Effector memory CD8-positive, alpha-beta T cell (primary cell): ENCODE measurements around the gene ACP1.

ENCODE experiments used
- ATAC-seq: fragments of 150-1000 bp; cut with Tn5 transposase; replicated peaks from 2 replicates; pipeline ENCODE4 v1.10.0; 2021; ENCODE audit warnings: mild to moderate bottlenecking, moderate library complexity
- DNase-seq, 3 experiments: peaks; one replicate each; pipeline ENCODE4 v3.0.0; 2021
- H3K27ac Mint-ChIP-seq, 2 donors: one replicate each; pipeline ENCODE4 v1.8.0; 2022; ENCODE audit warnings: mild to moderate bottlenecking in 2 of 2, mixed read lengths in 2 of 2, moderate library complexity in 2 of 2
- H3K27me3 Mint-ChIP-seq, 2 donors: one replicate each; pipeline ENCODE4 v1.8.0; 2022; ENCODE audit warnings: mixed read lengths in 2 of 2
- H3K36me3 Mint-ChIP-seq: one replicate; pipeline ENCODE4 v1.8.0; 2022; ENCODE audit warnings: mild to moderate bottlenecking, moderate library complexity, mixed read lengths; ENCODE audit not compliant: insufficient read depth
- H3K4me1 Mint-ChIP-seq, 2 donors: one replicate each; pipeline ENCODE4 v1.8.0; 2022; ENCODE audit warnings: low read depth in 2 of 2, mixed read lengths in 2 of 2
- H3K4me3 Mint-ChIP-seq, 2 donors: one replicate each; pipeline ENCODE4 v1.8.0; 2022; ENCODE audit warnings: mild to moderate bottlenecking in 2 of 2, mixed read lengths in 2 of 2, moderate library complexity in 2 of 2
- H3K9me3 Mint-ChIP-seq, 2 donors: one replicate each; pipeline ENCODE4 v1.8.0; 2022; ENCODE audit warnings: mixed read lengths in 2 of 2

The ACP1 gene

GRCh38 chr2:260507-261161 is 4.1 kb upstream of the ACP1 start:
- Mint-ChIP-seq H3K4me3 (no peak overlapping the region), H3K36me3 (peaks cover 12% of the 10 kb centered on the region), H3K4me1 (peaks cover 3 to 8% of the 10 kb centered on the region in 2 donors), H3K27me3 (no peaks in the 10 kb centered on the region), H3K27ac (no peak overlapping the region), H3K9me3 (no peaks in the 10 kb centered on the region)
- ATAC-seq = no peak
- DNase-seq = no peak

- Mint-ChIP-seq H3K27ac (no peak overlapping the region), H3K27me3 (no peaks in the 10 kb centered on the region), H3K36me3 (peaks cover 18% of the 10 kb centered on the region), H3K4me3 (no peak overlapping the region), H3K4me1 (peaks cover 8 to 13% of the 10 kb centered on the region in 2 donors), H3K9me3 (no peaks in the 10 kb centered on the region)
- ATAC-seq = no peak
- DNase-seq = no peak
These were observed 2.6 kb upstream of the ACP1 start for GRCh38 chr2:262117-262516.

- Mint-ChIP-seq H3K27ac (peak overlapping the region; percentile 96 to 97), H3K9me3 (no peaks in the 10 kb centered on the region), H3K36me3 (peaks cover 22% of the 10 kb centered on the region), H3K4me3 (peak overlapping the region; percentile 88 to 90), H3K4me1 (peaks cover 16 to 21% of the 10 kb centered on the region in 2 donors), H3K27me3 (no peaks in the 10 kb centered on the region)
- ATAC-seq (no peak), DNase-seq (no peak)
These were observed 1.6 kb upstream of the ACP1 start for GRCh38 chr2:263022-263738.

GRCh38 chr2:263774-264492 is 814 bp upstream of the ACP1 start, which contains the start of gene SH3YL1:
Gene SH3YL1, minus strand, starts transcription at chr2:264032. Its CDS starts 48 bp downstream, at chr2:263984.
- peak within 1 kb of the TSS; percentile 96 to 97 for H3K27ac Mint-ChIP-seq
- no peaks in the 10 kb centered on the region for H3K27me3 Mint-ChIP-seq
- peaks cover 21 to 28% of the 10 kb centered on the region in 2 donors for H3K4me1 Mint-ChIP-seq
- ATAC-seq = peak; percentile 41
- H3K36me3 Mint-ChIP-seq = peaks cover 20% of the 10 kb centered on the region
- DNase-seq = peak; percentile 51 to 56 (median 54)
- H3K9me3 Mint-ChIP-seq = no peaks in the 10 kb centered on the region
- peak within 1 kb of the TSS; percentile 88 to 90 for H3K4me3 Mint-ChIP-seq

GRCh38 chr2:268323-268722 is 3.6 kb downstream of the ACP1 start:
- ATAC-seq (no peak), DNase-seq (no peak)
- no peaks in the 10 kb centered on the region for H3K27me3 Mint-ChIP-seq
- H3K36me3 Mint-ChIP-seq = peaks cover 27% of the 10 kb centered on the region
- peaks cover 42 to 51% of the 10 kb centered on the region in 2 donors for H3K4me1 Mint-ChIP-seq
- H3K27ac Mint-ChIP-seq = peak overlapping the region in 1 of 2 donors; percentile 16
- H3K9me3 Mint-ChIP-seq = no peaks in the 10 kb centered on the region
- no peak overlapping the region for H3K4me3 Mint-ChIP-seq

- peaks cover 43 to 54% of the 10 kb centered on the region in 2 donors for H3K4me1 Mint-ChIP-seq
- H3K36me3 Mint-ChIP-seq = peaks cover 34% of the 10 kb centered on the region
- DNase-seq (no peak), ATAC-seq (no peak)
- H3K4me3 Mint-ChIP-seq = no peak overlapping the region
- H3K27me3 Mint-ChIP-seq = no peaks in the 10 kb centered on the region
- peak overlapping the region; percentile 9 to 23 for H3K27ac Mint-ChIP-seq
- H3K9me3 Mint-ChIP-seq = no peaks in the 10 kb centered on the region
These were observed 4.7 kb downstream of the ACP1 start for GRCh38 chr2:269356-270030.

- Mint-ChIP-seq H3K4me1 (peaks cover 40 to 48% of the 10 kb centered on the region in 2 donors), H3K27ac (peak overlapping the region; percentile 32 to 38)
These were observed 6.1 kb downstream of the ACP1 start for GRCh38 chr2:270861-271260.

GRCh38 chr2:271917-272316 is 7.2 kb downstream of the ACP1 start:
- no peak overlapping the region for H3K27ac Mint-ChIP-seq
- DNase-seq = no peak
- no peak for ATAC-seq
- H3K9me3 Mint-ChIP-seq = no peaks in the 10 kb centered on the region
- no peaks in the 10 kb centered on the region for H3K27me3 Mint-ChIP-seq
- H3K4me3 Mint-ChIP-seq = no peak overlapping the region
- H3K36me3 Mint-ChIP-seq = peaks cover 42% of the 10 kb centered on the region
- peaks cover 36 to 45% of the 10 kb centered on the region in 2 donors for H3K4me1 Mint-ChIP-seq

More at GRCh38 chr2:270861-271260, 6.1 kb downstream of the ACP1 start:
- no peak overlapping the region for H3K4me3 Mint-ChIP-seq
- DNase-seq (no peak), ATAC-seq (no peak)
- H3K27me3 Mint-ChIP-seq = no peaks in the 10 kb centered on the region
- H3K36me3 Mint-ChIP-seq = peaks cover 37% of the 10 kb centered on the region
- no peaks in the 10 kb centered on the region for H3K9me3 Mint-ChIP-seq

- DNase-seq (no peak), ATAC-seq (no peak)
- no peak overlapping the region for H3K27ac Mint-ChIP-seq
- peaks cover 52% of the 10 kb centered on the region for H3K36me3 Mint-ChIP-seq
- no peaks in the 10 kb centered on the region for H3K27me3 Mint-ChIP-seq
- H3K9me3 Mint-ChIP-seq = no peaks in the 10 kb centered on the region
- no peak overlapping the region for H3K4me3 Mint-ChIP-seq
- peaks cover 26 to 33% of the 10 kb centered on the region in 2 donors for H3K4me1 Mint-ChIP-seq
These were observed 8.6 kb downstream of the ACP1 start for GRCh38 chr2:273333-273732.

GRCh38 chr2:274503-274902 is 9.8 kb downstream of the ACP1 start:
- ATAC-seq (no peak), DNase-seq (no peak)
- Mint-ChIP-seq H3K27me3 (no peaks in the 10 kb centered on the region), H3K36me3 (peaks cover 64% of the 10 kb centered on the region), H3K4me1 (peaks cover 21 to 26% of the 10 kb centered on the region in 2 donors), H3K27ac (peak overlapping the region; percentile 11 to 49), H3K4me3 (no peak overlapping the region), H3K9me3 (no peaks in the 10 kb centered on the region)

GRCh38 chr2:275466-275865 is 10.7 kb downstream of the ACP1 start:
- Mint-ChIP-seq H3K9me3 (no peaks in the 10 kb centered on the region), H3K36me3 (peaks cover 68% of the 10 kb centered on the region), H3K27ac (no peak overlapping the region), H3K27me3 (no peaks in the 10 kb centered on the region), H3K4me1 (peaks cover 13 to 16% of the 10 kb centered on the region in 2 donors), H3K4me3 (no peak overlapping the region)
- no peak for ATAC-seq
- DNase-seq = no peak

- ATAC-seq (no peak), DNase-seq (no peak)
- Mint-ChIP-seq H3K4me1 (peaks cover 1 to 5% of the 10 kb centered on the region in 2 donors), H3K36me3 (peaks cover 73% of the 10 kb centered on the region), H3K9me3 (no peaks in the 10 kb centered on the region), H3K27me3 (no peaks in the 10 kb centered on the region), H3K4me3 (no peak overlapping the region), H3K27ac (no peak overlapping the region)
These were observed 13.7 kb downstream of the ACP1 start for GRCh38 chr2:278312-278926.

- DNase-seq (no peak), ATAC-seq (no peak)
- Mint-ChIP-seq H3K9me3 (no peaks in the 10 kb centered on the region), H3K4me1 (peaks cover 1 to 5% of the 10 kb centered on the region in 2 donors), H3K36me3 (peaks cover 68% of the 10 kb centered on the region), H3K4me3 (no peak overlapping the region), H3K27me3 (no peaks in the 10 kb centered on the region), H3K27ac (no peak overlapping the region)
These were observed 14.2 kb downstream of the ACP1 start for GRCh38 chr2:278927-279320.
